HT-29 (cell line): ENCODE results near the gene GRM3. TPM values are rescaled to one million over a fixed set of nuclear protein-coding genes. Genes with fewer than 3 reads are reported as not detected.

Experiments used
- DNase-seq: peaks from one replicate; pipeline ENCODE4 v3.0.0-alpha.2; 2015; ENCODE audit warnings: low spot score
- total RNA-seq: library from RNA; depleted of rRNA; stranded (reverse); fragments of >200 nt; shearing (Covaris generic); gene quantifications from 2 replicates; pipeline ENCODE4 v1.2.3, GENCODE V29; 2014; rRNA removed

GRM3 gene
- total RNA-seq = not detected in 2 replicates

DNA sequence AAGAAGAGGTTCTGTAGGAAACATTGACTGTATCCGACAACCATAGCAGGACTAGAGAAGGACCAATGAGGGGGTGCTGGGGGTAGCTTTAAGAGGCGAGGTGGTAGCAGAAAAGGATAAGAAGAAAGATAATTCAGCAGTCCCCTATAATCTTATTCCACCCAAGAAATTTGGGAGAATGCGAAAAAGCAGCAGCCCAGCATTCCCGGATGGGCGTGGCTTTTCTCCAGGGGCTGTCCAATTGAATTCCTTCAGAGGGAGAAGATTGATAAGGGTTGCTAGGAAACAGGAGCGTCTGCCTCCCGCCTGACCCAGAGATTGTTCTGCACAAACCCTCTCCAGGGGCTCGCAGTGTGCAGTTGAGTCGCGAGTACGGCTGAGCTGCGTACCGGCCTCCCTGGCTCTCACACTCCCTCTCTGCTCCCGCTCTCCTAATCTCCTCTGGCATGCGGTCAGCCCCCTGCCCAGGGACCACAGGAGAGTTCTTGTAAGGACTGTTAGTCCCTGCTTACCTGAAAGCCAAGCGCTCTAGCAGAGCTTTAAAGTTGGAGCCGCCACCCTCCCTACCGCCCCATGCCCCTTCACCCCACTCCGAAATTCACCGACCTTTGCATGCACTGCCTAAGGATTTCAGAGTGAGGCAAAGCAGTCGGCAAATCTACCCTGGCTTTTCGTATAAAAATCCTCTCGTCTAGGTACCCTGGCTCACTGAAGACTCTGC lies at the start of gene GRM3:
TSS of gene GRM3 (plus strand) at position 349 of the 721 bp plus-strand sequence. CDS start 121,237 bp downstream, outside the sequence.
- no peak for DNase-seq

DNA sequence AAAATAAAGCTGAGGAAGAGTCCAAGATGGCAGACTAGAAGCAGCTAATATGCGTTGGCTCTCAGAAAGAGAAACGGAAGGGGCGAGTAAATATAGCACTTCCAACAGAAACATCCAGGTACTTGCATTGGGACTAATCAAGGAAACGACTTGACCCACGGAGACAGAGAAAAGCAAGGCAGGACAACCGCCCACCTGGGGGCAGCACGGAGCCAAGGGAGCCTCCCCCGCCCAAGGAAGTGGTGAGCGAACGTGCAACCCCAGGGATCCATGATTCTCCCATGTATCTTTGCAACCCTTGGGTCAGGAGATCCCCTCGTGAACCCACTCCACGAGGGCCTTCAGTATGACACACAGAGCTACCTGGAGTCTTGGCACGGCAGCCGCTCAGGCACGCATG lies 45.4 kb upstream of the GRM3 start:
- peak; percentile 22 for DNase-seq

DNA sequence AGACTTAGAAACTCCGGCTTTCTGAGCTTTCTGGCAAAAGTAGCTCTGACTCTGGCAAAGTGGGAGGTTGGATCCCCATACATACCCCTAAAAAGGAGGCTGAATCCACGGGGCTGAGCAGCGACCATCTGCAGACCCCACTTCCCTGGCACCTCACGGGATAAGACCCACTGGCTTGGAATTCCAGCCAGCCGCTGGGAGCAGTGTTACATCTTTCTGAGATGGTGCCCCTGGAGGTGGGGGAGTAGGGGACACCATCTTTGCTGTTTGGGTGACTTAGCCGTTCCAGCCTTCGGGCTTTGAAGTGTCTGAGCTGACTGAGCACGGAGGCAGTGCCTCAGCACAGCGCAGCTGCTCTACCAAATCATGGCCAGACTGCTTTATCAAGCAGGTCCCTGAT lies 45.0 kb upstream of the GRM3 start:
- DNase-seq = no peak

DNA sequence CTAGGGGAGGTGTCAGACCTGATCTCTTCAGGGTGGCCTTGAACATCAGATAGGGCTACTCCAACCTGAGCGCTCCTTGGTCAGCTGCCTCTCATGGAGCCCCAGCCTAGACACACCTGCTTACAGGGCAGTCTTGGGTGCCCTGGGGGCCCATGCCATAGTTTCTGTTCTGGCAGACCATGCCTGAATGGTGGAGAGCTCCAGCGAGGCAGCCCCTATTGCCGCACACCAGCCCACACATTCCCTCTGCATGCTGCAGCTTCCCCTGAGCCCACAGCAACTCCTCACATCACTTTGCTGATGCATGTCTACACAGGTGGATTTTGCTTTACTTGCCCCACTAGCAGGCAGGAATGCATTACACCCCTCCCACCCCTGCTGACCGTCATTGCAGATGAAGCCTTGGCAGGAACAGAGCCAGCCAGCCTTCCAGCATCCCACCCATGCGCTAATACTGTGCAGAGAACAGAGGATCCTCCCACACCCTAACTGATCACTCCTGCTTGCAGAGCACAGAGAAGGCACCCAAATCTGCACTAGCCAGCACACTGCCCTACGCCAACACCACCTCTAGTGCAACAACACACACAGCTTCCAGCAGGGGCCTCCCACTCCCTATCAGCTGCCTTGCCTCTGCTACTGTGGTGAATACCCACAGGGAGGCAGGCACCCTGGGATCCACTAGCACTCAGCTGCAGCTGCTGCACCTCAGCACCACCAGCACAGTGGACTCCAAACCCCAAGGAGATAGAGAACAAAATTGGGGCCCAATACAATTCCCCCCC lies 43.0 kb upstream of the GRM3 start:
- no peak for DNase-seq

DNA sequence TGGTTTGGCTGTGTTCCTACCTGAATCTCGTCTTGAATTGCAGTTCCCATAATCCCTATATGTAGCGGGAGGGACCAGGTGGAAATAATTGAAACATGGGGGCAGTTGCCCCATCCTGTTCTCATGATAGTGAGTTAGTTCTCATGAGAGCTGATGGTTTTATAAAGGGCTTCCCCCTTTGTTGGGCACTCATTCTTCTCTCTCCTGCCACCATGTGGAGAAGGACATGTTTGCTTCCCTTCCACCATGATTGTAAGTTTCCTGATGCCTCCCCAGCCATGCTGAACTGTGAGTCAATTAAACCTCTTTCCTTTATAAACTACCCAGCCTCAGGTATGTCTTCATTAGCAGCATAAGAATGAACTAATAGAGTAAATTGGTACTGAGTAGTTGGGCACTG lies 28.0 kb upstream of the GRM3 start:
- peak; percentile 15 for DNase-seq

DNA sequence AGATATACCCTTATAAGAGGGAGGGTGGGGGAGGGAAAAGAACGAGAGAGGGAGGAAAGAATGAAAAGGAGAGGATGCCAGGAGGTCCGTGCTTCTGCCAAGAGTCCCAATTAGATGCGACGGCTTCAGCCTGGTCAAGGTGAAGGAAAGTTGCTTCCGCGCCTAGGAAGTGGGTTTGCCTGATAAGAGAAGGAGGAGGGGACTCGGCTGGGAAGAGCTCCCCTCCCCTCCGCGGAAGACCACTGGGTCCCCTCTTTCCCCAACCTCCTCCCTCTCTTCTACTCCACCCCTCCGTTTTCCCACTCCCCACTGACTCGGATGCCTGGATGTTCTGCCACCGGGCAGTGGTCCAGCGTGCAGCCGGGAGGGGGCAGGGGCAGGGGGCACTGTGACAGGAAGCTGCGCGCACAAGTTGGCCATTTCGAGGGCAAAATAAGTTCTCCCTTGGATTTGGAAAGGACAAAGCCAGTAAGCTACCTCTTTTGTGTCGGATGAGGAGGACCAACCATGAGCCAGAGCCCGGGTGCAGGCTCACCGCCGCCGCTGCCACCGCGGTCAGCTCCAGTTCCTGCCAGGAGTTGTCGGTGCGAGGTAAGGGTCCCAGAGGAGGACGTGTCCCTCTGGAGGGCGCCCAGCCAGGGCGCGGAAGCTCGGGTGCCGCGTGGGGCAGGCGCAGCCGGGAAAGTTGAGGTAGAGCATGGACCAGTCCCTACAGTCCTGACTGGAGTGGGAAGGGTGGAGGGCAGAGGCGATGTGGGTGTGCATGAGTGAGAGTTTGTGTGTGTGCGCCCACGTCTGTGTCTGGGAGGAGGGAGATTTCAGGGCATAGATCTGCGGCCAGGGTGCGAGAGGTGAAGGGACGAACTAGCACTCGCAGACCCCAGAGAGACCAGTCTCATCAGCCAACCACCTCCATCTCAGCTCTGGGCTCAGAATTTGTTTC lies 844 bp downstream of the GRM3 start:
- DNase-seq = no peak

DNA sequence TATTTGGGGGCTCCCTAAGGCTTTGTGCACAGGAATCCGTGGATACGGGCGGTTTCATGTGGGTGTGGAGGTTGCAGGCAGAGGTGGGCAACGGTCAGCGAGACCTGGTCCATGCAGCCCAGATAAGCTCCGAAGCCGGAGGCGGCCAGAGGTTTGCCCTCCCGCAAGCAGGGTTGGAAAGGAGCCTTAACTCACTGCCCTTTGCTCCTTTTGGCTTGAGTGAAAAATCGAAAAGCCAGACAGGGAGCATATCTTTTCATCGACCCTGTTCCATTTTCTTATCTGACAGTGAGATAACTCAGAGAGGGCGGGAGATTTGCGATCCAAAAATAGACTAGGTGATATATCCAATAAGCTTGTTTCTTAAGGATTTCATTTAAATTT lies 1.5 kb downstream of the GRM3 start:
- DNase-seq = no peak

DNA sequence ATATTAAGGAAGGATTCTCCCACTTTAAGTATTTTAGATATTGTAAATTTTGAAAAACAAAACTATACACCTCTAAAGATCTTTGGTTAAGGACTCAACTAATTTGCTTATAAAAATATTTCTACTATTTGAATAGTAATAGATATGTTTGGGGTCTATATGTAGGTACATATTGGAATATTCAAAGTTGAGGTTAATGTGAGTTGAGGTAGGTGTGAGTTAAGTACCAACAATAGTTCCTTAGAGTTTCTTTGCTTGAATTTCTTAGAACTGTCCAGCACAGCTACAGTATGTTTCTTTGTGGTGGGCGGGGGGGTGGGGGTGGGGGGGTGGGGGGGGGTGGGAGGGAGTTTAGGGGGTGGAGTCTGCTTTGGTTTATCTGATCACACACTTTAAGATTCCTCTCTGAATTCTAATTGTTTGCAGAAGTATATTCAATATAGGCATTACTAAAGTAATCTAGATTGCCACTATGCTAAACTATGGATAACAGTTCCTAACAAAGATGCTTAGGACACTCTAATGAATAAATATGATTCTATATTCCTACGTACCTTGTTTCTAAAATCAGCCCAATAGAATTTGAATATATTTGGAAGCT lies 2.1 kb downstream of the GRM3 start:
- no peak for DNase-seq

DNA sequence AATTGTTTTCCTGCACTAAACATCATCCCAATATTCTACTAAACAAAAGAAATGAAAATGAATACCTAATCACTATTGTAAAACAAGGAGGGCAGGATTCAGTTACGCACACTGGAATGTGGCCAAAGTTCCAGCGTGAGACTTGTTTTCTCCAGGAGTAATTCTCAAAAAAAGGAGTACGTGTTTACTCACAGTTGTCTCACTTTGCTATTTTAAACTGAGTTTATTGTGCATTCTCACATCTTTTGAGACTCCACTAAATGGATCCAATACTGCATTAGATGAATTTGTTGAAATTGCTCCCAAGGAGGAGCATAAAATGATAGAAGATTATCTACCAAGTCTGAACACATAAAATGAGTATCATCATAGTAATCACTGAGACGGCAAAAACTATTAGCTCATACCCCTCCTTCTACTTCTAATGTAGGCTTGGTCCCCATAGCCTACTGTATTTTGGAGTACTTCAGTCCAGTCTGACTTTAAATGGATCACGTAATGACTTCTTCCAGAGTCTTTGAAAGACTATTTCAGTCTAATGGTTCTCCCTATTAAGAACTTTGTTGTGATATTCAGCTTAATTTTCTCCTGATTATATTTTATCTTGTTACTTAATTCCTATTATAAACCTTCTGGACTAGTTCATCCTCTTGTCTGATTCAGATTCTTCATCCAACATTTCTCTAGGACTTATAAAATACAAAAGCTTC lies 3.8 kb downstream of the GRM3 start:
- DNase-seq = no peak

DNA sequence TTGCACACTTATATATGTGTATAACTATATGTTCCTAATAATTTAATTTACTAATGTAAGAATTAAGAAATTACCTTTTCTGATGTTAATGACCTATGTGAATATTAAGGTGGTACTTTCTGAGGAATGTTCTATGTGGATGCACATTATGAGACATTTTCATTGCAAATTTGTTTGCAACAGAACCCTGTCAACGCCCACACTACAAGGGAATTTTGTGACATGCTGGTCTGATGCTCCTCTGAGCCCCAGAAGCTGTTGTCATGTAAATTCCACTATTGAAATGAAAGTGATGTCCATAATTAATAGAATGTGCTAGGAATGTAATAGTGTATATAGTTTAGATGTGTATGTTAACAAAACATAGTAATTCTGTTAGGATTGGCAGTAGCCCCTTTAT lies 4.5 kb downstream of the GRM3 start:
- no peak for DNase-seq

DNA sequence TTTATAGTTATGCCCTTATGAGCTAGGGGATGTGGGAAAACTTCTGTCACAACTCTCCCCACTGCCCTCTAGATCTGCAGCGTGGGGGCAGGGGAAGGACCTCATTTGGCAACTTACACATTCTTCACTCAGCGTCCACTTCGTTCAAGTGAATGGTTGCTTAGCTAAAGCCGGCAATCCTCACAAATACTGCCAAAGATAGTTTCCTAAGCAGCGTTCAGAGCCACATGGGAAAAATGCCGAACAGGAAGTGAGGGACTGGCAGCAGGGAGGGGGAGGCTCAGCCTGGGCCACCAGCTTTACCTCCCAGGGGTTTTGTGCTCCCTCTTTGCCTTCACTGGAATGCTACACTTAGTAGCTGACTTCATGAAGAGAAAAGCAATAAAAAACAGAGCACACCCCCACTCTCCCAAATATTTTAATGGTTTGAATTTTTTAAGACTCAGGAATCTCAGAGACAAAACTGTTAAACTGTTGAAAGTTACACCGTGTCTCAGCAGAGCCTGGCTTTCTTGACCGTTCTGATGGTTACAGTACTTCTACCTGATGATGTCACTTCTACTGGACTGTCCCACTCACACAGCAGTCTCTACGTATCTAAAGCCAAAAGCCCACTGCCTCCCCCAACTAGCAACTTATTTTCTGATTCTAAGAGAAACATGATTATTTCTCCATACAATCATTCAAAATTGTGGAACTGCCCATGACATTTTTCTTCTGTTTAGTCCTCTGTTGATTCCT lies 10.4 kb downstream of the GRM3 start:
- no peak for DNase-seq

DNA sequence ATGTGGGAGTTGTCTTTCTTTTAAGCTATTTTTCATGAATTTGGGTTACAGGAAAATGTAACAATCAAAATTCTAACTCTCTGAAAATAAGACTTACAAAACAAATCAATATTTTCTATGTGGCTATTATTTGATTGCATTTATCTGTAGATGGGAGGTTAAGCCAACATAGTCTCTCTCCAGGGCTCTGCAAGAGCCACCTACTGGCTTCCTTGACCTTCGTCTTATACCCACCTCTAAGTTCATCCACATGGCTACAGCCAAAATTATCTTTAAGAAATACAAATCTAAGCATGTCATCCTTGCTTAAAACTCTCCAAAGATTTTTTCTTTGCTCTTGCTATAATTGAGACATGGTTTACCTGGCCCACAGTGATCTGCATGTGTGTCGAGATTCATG lies 14.2 kb downstream of the GRM3 start:
- DNase-seq = no peak

DNA sequence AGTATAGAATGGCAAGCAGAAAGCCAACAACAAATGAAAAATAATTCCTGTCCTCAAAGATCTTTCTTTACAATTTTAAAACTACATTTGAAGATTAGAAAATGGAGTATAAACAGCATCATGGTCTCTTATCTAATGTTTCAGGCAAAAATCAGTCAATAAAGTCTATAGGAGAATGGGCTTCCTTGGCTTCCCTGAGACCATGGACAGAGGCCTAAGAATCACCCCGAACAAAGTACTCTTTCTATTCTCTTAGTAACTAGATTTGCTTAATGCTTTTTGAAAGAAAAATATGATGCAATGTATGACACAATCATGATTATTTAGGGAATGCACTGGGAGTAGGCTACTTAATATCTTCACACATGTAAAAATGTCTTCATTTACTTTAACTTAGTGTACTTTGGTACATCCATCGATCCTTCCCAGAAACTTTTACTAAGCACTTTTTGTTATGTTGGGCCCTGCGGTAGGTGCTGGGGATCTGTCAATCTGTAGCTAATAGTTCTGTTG lies 17.3 kb downstream of the GRM3 start:
- no peak for DNase-seq

DNA sequence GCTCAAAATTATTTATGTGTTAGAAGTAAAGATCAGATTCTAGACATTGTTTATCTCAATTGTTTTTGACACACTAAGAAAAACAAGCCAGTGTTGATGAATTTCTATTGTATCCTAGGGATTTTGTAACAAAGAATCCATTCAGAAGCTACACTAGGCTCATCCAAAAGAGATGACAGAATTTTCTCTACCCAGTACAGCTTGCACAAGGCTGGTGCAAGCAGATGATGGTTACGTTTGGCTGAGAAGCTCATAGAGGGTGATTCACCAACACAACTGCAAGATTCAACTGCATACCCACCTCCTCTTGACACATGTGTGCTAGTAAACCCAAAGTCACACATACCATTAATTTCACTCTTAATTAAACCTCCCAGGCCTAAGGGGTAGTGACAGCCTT lies 20.8 kb downstream of the GRM3 start:
- DNase-seq = no peak

DNA sequence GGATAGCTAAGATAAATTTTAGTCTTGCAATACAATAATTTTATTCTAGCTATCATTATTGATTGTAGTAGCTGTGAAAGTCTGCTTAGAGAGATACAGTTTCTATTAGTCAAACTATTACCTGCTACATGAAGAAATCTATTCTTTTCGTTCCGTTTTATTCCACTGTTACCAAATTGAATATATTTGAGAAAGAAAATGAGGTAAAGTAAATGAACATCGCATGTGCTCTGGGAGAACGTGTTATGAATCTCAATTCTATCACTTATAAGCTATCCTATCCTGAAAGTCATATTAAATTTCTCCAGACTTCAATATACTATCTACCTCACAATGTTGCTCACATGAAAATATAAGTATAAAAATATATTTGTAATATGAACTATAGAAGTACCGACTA lies 21.3 kb downstream of the GRM3 start:
- no peak for DNase-seq

DNA sequence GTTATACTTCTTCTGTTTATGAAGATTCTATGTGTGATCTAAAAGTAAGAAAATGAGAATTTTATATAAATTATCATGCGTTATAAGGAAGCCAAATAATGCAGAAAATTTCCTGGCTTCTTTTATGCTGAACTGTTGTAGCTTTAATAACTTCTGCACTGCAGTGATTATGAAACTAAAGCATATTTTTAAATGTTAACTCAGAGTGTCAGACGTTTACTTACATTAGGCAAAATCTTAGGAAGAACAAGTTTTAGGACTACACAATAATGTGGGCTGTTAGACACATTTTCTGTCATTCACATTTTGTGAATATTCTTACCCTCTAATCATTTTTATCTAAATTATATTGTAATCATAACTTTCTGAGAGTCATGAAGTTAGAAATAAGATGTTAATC lies 22.0 kb downstream of the GRM3 start:
- DNase-seq = no peak

DNA sequence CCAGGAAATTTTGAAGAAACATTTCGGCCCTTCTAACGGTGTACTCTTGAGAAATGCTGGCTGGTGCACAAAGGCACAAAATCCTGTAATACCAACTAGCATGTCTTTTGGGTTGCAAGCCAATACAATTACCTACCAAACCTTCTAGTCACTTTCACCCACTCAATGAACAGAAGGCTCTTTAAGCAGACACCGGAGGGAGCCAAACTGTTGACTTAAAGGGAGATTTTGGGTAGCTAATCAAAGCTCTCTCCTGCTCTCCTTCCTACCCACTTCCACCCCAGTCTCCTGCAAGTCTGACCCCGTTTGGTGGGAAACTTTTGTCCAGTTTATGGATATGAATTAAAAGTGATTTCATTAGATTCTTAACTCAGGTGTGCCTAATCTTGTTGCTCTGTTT lies 24.0 kb downstream of the GRM3 start:
- no peak for DNase-seq

DNA sequence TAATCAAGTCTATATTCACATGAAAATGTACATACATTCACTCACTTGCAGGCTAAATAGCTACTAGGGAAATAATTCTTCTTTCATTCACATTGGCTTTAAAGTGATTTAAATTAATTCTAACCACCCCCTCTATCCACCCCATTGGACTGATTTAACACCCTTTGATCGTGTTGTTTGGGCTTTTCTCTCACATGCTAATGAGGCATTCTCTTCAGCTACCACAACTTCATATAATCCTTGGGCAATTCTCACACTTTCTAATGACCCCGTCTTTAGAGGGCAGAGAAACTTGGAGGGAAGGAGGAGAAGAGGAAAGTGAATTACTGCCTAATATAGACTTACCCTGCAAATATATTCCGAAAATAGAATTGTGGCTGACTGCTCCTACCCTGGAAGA lies 24.6 kb downstream of the GRM3 start:
- no peak for DNase-seq

DNA sequence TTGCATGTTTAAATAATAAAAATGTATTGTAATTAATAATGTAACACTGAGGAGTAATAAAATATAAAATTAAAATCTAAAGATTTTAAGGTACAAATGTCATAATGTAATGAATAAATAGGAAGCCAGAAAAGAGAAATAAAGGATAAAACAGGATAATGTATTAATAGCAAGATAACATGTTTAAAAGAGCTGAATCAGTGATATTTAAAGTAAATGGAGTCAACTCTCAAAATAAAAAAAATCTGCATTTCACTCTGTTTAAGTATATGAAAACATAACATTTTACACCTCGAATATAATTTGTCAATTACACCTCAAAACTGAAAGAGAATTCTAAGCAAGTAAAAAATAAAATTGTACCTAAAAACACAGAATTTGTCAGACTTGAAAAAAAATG lies 44.1 kb downstream of the GRM3 start:
- no peak for DNase-seq

DNA sequence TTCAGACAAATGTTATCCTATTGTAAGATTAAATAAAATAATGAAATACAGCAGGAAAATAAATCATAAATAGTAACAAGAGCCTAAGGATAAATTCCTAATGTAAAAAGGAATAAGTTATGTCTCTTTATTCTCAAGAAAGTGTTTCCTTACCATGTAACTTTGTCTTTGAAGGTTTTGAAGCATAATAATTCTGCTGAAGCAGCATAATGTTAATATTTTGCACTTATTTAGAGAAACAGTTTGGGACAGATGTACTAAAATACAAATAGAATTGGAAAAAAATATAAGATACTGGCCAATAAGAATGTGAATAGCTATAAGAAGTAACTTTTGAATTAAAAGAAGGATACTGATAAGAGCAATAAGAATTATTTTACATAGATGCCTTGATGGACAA lies 45.7 kb downstream of the GRM3 start:
- DNase-seq = no peak
